Lung (tissue), 12 donors: ENCODE data around the gene PBX3. TPM values are rescaled to one million over a fixed set of nuclear protein-coding genes. Genes with fewer than 3 reads are reported as not detected.

Experiments
- ATAC-seq: fragments of 200-7000 bp; cut with Tn5 transposase; one replicate; pipeline ENCODE4 v1.9.1; 2020; ENCODE audit warnings: moderate number of reproducible peaks; ENCODE audit not compliant: insufficient read depth, low FRiP score
- DNase-seq, 3 donors: peaks; one replicate each; pipeline ENCODE4 v3.0.0-alpha.2; 2013 to 2017
- H3K27ac ChIP-seq, 2 donors: one replicate each; pipeline ENCODE4 v1.5.1; 2013; ENCODE audit warnings: mild to moderate bottlenecking in 2 of 2, moderate library complexity in 2 of 2, control low read depth in 1 of 2, inconsistent platforms in 1 of 2, low read depth in 1 of 2, low read length in 1 of 2
- H3K27me3 ChIP-seq, 3 donors: one replicate each; pipeline ENCODE4 v1.5.1; 2013; ENCODE audit warnings: low read length in 2 of 3; ENCODE audit not compliant: control insufficient read depth in 3 of 3, insufficient read depth in 3 of 3
- H3K36me3 ChIP-seq, 4 donors: one replicate each; pipeline ENCODE4 v1.5.1; 2013; ENCODE audit warnings: low read length in 4 of 4, mild to moderate bottlenecking in 1 of 4, moderate library complexity in 1 of 4; ENCODE audit not compliant: control insufficient read depth in 4 of 4, insufficient read depth in 4 of 4
- H3K4me1 ChIP-seq, 5 donors: one replicate each; pipeline ENCODE4 v1.5.1; 2013; ENCODE audit warnings: low read length in 5 of 5, mild to moderate bottlenecking in 2 of 5, moderate library complexity in 1 of 5; ENCODE audit not compliant: control insufficient read depth in 5 of 5, insufficient read depth in 5 of 5
- H3K4me3 ChIP-seq: one replicate; pipeline ENCODE4 v1.5.1; 2013; ENCODE audit warnings: mild to moderate bottlenecking, control low read depth, moderate library complexity
- H3K9ac ChIP-seq, 2 donors: one replicate each; pipeline ENCODE4 v1.5.1; 2013; ENCODE audit warnings: low read length in 2 of 2, control low read depth in 1 of 2; ENCODE audit not compliant: insufficient read depth in 1 of 2
- H3K9me3 ChIP-seq, 4 donors: one replicate each; pipeline ENCODE4 v1.5.1; 2013; ENCODE audit warnings: low read length in 3 of 4, mild to moderate bottlenecking in 1 of 4, moderate library complexity in 1 of 4; ENCODE audit not compliant: control insufficient read depth in 4 of 4, insufficient read depth in 3 of 4
- CTCF ChIP-seq: IDR thresholded peaks from 2 replicates; pipeline ENCODE4 v1.5.1; 2012; ENCODE audit warnings: mild to moderate bottlenecking; ENCODE audit errors: control extremely low read depth, extremely low read depth
- WGBS, 2 donors: extraction: QIAGEN DNeasy Blood & Tissue Kit; methylation state at CpG; one replicate each; pipeline ENCODE4 v1.1.7; 2013; 5-methylcytosine and 5-hydroxymethylcytosine counted together
- polyA plus RNA-seq, 2 donors: library from polyadenylated mRNA; stranded (reverse); fragments of 200-250 nt; gene quantifications; one replicate each; pipeline ENCODE4 v1.2.1, GENCODE V29; 2013
- total RNA-seq, 2 donors: library from RNA; depleted of rRNA in 1 of 2; stranded (reverse); fragments of >200 nt in 1 of 2; gene quantifications; one replicate each; pipeline ENCODE4 v1.2.1, GENCODE V29; 2014 to 2021
- donor health status: control.
- donor health status: control.
- donor health status: Bipolar disorder and iron deficiency.
- donor health status: healthy.
- donor health status: DM: yes; HTN: yes; CAD: no.

The PBX3 gene
- total and polyA plus RNA-seq, 4 donors = 8.6 to 60.4 (median 26.4) TPM

GRCh38 chr9:125953314-125954019 lies 206.3 kb downstream of the PBX3 start:
- 94% methylated on average over 12 of the region's 12 CpGs for WGBS, 2 donors
- no peaks in the 10 kb centered on the region for H3K9me3 ChIP-seq
- peak in 1 of 3 donors; percentile 42 for DNase-seq
- no peak overlapping the region for H3K9ac ChIP-seq
- no peak overlapping the region for H3K4me3 ChIP-seq
- H3K4me1 ChIP-seq = peaks cover 0 to 4% (median 0%) of the 10 kb centered on the region in 5 donors
- H3K27me3 ChIP-seq = no peaks in the 10 kb centered on the region
- no peak overlapping the region for H3K27ac ChIP-seq
- TF ChIP-seq CTCF = no peak
- no peak for ATAC-seq
- H3K36me3 ChIP-seq = no peaks in the 10 kb centered on the region

- no peak for TF ChIP-seq CTCF
- DNase-seq = no peak
- Histone ChIP-seq H3K4me3 (no peak overlapping the region), H3K9ac (no peak overlapping the region), H3K36me3 (peaks cover 0 to 2% (median 0%) of the 10 kb centered on the region in 4 donors), H3K27me3 (no peaks in the 10 kb centered on the region), H3K27ac (no peak overlapping the region), H3K4me1 (peaks cover 0 to 4% (median 0%) of the 10 kb centered on the region in 5 donors), H3K9me3 (no peaks in the 10 kb centered on the region)
- WGBS, 2 donors = 97% methylated on average over 5 of the region's 5 CpGs
- no peak for ATAC-seq
Observed at GRCh38 chr9:125956102-125956501, 208.9 kb downstream of the PBX3 start.

- H3K9ac ChIP-seq = no peak overlapping the region
- no peak overlapping the region for H3K4me3 ChIP-seq
- H3K27ac ChIP-seq = no peak overlapping the region
- no peaks in the 10 kb centered on the region for H3K9me3 ChIP-seq
- no peak for DNase-seq
- WGBS, 2 donors = 93 to 95% methylated on average over 3 of the region's 3 CpGs
- no peaks in the 10 kb centered on the region for H3K27me3 ChIP-seq
- peaks cover 0 to 5% (median 0%) of the 10 kb centered on the region in 5 donors for H3K4me1 ChIP-seq
- ATAC-seq = no peak
- H3K36me3 ChIP-seq = peaks cover 6 to 14% (median 11%) of the 10 kb centered on the region in 4 donors
- TF ChIP-seq CTCF = no peak
Observed at GRCh38 chr9:125959315-125959714, 212.1 kb downstream of the PBX3 start.
